GM08714 (cell line): Measurements from ENCODE around the gene FBLL1.

Source experiments
- H3K4me3 ChIP-seq: fragments of 200-500 bp; sonication (Bioruptor generic); 2 replicates; pipeline ENCODE4 v1.5.1; 2014; ENCODE audit warnings: mild to moderate bottlenecking, low read length, inconsistent platforms
- ZNF274 ChIP-seq: IDR thresholded peaks from 2 replicates; pipeline ENCODE4 v1.6.1; 2012; ENCODE audit warnings: mild to moderate bottlenecking, low read depth, low read length

The FBLL1 gene

DNA sequence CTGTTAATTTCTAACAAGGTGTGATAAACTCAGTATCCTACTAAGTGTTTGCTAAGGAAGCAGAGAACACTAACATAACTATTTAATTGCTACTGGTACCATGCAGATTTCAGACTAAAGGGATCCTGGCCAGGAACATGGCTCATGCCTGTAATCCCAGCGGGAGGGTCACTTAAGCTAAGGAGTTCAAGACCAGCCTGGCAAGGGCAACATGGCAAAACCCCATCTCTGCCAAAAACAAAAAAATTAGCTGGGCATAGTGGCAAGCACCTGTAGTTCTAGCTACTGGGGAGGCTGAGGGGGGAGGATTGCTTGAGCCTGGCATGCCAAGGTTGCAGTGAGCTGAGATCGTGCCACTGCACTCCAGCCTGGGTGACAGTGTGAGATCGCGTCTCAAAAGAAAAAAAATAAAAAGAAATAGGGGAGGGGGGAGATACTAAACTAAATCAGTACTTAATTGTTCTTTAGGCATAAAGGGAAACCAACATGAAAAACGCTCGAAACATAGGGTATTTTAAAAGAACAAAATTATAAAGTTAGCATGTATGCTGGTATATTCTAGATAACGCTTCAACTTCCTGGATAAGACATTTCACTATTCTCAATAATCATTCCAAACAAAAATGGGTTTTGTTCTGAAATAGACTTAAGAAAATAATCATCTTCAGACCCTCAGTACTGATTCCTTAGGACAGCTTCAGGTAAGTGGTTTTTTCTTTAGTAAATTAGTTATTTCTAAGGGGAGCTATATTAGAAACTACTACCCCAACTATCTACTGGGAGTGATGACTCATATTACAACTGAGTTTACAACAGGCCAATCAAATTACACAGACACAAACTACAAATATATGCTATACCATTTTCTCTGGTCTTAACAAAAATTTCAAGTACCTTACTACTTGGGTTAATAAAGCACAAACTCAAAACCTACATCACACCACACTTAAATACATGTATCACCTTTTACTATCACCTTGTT is 46.6 kb downstream of the FBLL1 start:
- no peak for TF ChIP-seq ZNF274
- H3K4me3 ChIP-seq = no peak overlapping the region

DNA sequence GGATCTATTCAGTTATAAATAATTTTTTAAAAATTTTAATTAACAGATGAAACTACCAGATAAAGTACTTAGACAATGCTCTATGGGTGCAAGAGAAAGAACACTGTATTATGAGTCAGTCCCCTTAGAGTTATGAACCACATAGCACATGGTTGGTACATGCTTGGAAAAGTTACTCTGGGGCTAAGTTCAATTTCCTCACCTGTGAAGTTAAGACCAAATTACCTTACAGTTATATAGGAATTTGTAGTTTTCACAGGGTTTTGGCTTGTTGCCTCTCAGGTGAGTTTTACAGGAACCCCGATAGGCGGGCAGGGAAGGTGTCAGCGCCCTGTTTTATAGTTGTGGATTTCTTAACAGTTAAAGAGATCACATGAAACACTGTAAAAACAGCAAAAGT is 48.9 kb downstream of the FBLL1 start:
- peak overlapping the region; percentile 99 for H3K4me3 ChIP-seq
- no peak for TF ChIP-seq ZNF274

DNA sequence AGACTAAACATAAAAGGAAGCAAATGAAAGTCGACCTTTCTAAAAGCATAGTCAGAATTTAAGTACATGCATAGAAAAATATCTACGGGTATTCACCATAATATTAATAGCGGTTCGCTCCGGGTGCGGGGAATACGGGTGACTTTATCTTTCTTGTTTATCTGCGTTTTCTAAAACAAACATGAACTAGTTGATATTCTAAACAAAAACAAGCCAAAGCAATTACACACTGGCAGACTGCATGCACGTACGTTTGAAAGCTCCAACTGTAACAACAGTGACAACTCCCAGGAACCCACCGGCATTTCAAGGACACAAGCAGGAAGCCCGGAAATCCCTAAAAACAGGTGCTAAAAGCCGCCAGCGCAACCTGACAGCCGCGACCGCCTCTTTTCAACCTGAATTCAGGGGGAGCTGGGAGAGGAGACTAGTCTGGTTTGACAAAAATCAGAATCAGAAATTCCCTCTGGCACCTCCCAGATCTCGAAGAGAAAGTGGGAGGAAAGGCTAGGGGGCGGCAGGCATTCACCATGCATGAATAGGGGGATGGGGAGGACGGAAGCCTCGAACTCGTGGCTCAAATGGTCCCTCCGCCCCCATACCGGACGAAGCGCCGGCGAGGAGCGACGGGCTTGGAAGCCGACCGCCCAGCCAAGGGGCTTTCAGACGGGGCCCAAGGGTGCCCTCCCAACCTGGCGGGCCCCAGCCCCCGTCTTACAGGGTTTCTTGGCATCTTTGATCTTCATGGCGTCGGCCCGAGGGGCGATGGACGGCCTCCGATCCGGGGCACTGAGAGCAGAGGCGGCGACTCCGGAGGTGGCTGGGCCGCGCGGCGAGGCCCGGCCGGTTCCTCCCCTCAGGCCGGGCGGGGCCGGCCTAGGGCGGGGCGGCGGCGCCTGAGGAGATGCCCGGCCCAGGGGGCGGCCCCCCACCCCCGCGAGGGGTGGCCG is 49.7 kb downstream of the FBLL1 start, which contains the start of gene PANK3:
TSS of gene PANK3 (minus strand) at position 831 of the 950 bp plus-strand sequence. CDS start at position 746, 85 bp downstream.
- peak within 1 kb of the TSS; percentile 99 for H3K4me3 ChIP-seq
- no peak for TF ChIP-seq ZNF274

DNA sequence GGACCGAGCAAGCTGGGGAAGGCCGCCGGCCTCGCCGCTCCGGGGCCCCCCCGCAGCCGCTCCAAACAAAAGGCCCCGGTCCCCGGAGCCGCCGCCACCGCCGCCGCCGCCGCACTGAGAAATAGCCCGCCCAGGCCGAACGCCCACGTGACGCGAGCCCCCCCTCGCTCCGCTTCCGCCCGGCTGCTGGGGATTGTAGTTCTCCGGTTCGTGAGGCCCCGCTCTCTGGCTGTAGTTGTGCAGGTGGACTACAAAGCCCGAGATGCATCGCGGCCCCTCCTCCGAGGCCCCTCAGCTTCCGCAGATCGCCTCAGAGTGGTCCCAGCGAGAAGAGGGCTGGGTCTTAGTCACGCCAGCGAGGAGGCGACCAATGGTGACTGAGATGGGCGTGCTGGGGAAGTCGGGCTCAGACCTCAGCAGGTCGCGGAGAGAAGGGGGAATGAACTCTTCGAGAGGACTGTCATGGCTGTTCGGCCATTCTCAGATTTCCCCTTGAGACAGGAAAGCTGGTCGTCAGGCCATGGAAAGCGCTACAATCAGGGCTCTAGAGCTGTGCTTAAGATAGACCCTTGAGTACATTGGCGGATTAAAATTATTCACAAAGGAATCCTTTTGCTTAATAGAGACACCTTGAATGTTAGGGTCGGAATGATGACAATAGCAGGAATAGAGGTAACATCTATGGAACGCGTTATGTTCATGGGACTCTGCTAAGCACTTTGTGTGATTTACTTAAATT is 50.6 kb downstream of the FBLL1 start:
- TF ChIP-seq ZNF274 = no peak
- peak overlapping the region; percentile 99 for H3K4me3 ChIP-seq

DNA sequence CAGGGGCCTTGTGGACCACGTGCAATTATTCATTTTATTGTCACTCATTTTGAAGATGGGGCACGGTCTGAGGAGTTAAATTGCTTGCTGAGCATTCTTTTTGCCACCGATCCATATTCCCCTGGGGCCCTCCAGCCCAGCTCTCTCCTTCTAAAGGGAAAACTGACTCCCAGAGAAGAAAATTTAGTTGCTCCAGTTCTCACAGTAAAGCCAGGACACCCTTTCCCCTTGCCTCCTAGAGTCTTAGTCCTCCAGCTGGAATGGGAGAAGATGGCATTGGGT is 51.1 kb downstream of the FBLL1 start:
- H3K4me3 ChIP-seq = peak overlapping the region; percentile 66; the same call in 1 of the 2 replicates
- no peak for TF ChIP-seq ZNF274
